IMR-90 (cell line): ENCODE measurements around the gene MET. TPM values are rescaled to one million over a fixed set of nuclear protein-coding genes. Genes with fewer than 3 reads are reported as not detected.
A peak's percentile ranks its signal among the peaks of the same experiment; 100 is the strongest.

Experiments used
- ATAC-seq: fragments of 200-7000 bp; cut with Tn5 transposase; 2 replicates; pipeline ENCODE4 v1.9.1; 2020; ENCODE audit warnings: low read depth, mild to moderate bottlenecking, moderate library complexity
- BruUV-seq: library from RNA; stranded (reverse); fragments of 400-500 nt; replicated peaks from 2 replicates; lab custom pipeline; 2021; lab: Mats Ljungman, UMichigan
- CTCF ChIA-PET: fragments of 300-600 bp; formaldehyde crosslinking; extraction: SDS; loops from one replicate; lab custom pipeline; 2021; ENCODE audit warnings: antibody characterized with exemption; lab: Yijun Ruan, JAX
- POLR2A ChIA-PET: fragments of 300-600 bp; sonication (Branson Sonifier 250); formaldehyde crosslinking; loops from one replicate; lab custom pipeline; 2022; ENCODE audit warnings: antibody characterized with exemption; ENCODE audit not compliant: unreplicated experiment; lab: Charles Lee
- DNase-seq: peaks from one replicate; pipeline ENCODE4 v3.0.0; 2013
- H2AFZ ChIP-seq: replicated peaks from 2 replicates; pipeline ENCODE3; 2013; ENCODE audit warnings: low read length, mild to moderate bottlenecking; ENCODE audit not compliant: poor library complexity
- H2AK5ac ChIP-seq: 2 replicates; pipeline ENCODE4 v1.6.1; 2013; ENCODE audit warnings: low read depth, low read length, inconsistent platforms
- H2AK9ac ChIP-seq: replicated peaks from 2 replicates; pipeline ENCODE3; 2013; ENCODE audit warnings: mild to moderate bottlenecking, low read depth, low read length, moderate library complexity; ENCODE audit not compliant: poor library complexity
- H2BK120ac ChIP-seq: 2 replicates; pipeline ENCODE4 v1.6.1; 2013; ENCODE audit warnings: low read depth, low read length, inconsistent platforms
- H2BK15ac ChIP-seq: 3 replicates; pipeline ENCODE4 v1.6.1; 2013; ENCODE audit warnings: low read depth, low read length, inconsistent platforms
- H2BK20ac ChIP-seq: 2 replicates; pipeline ENCODE4 v1.6.1; 2013; ENCODE audit warnings: low read depth, mild to moderate bottlenecking, inconsistent platforms, low read length, moderate library complexity
- H2BK5ac ChIP-seq: 2 replicates; pipeline ENCODE4 v1.6.1; 2013; ENCODE audit warnings: mild to moderate bottlenecking, low read depth, low read length, inconsistent platforms; ENCODE audit not compliant: poor library complexity, severe bottlenecking
- H3K14ac ChIP-seq: replicated peaks from 2 replicates; pipeline ENCODE4 v1.6.1; 2013; ENCODE audit warnings: low read depth, low read length, inconsistent platforms
- H3K18ac ChIP-seq: 2 replicates; pipeline ENCODE4 v1.6.1; 2013; ENCODE audit warnings: low read depth, low read length, control low read depth
- H3K23ac ChIP-seq: 2 replicates; pipeline ENCODE4 v1.6.1; 2013; ENCODE audit warnings: low read depth, low read length, inconsistent platforms
- H3K27ac ChIP-seq: 2 replicates; pipeline ENCODE4 v1.5.1; 2013; ENCODE audit warnings: mild to moderate bottlenecking, control low read depth, low read length; ENCODE audit not compliant: insufficient read depth
- H3K27me3 ChIP-seq: 2 replicates; pipeline ENCODE4 v1.6.1; 2013; ENCODE audit warnings: low read length; ENCODE audit not compliant: control insufficient read depth, insufficient read depth
- H3K36me3 ChIP-seq: 2 replicates; pipeline ENCODE4 v1.6.1; 2013; ENCODE audit warnings: low read length, mixed read lengths; ENCODE audit not compliant: control insufficient read depth, insufficient read depth
- H3K4ac ChIP-seq: 2 replicates; pipeline ENCODE4 v1.6.1; 2013; ENCODE audit warnings: low read depth, low read length, inconsistent platforms
- H3K4me1 ChIP-seq: 2 replicates; pipeline ENCODE4 v1.6.1; 2013; ENCODE audit warnings: low read length, mixed read lengths; ENCODE audit not compliant: control insufficient read depth, insufficient read depth
- H3K4me2 ChIP-seq: 2 replicates; pipeline ENCODE4 v1.6.1; 2013; ENCODE audit warnings: low read depth, mild to moderate bottlenecking, control low read depth, low read length, moderate library complexity
- H3K4me3 ChIP-seq: 2 replicates; pipeline ENCODE4 v1.5.1; 2013; ENCODE audit warnings: low read depth, mild to moderate bottlenecking, control low read depth, low read length, moderate library complexity; ENCODE audit not compliant: insufficient read depth
- H3K56ac ChIP-seq: 2 replicates; pipeline ENCODE4 v1.6.1; 2013; ENCODE audit warnings: low read length, inconsistent platforms; ENCODE audit not compliant: insufficient read depth; ENCODE audit errors: extremely low read depth
- H3K79me1 ChIP-seq, 2 experiments: 2 replicates each; pipeline ENCODE4 v1.6.1; 2013; ENCODE audit warnings: low read length in 2 of 2, inconsistent platforms in 1 of 2, low read depth in 1 of 2
- H3K9ac ChIP-seq: 2 replicates; pipeline ENCODE4 v1.6.1; 2013; ENCODE audit warnings: low read depth, low read length, control low read depth
- H3K9me1 ChIP-seq: 2 replicates; pipeline ENCODE4 v1.6.1; 2013; ENCODE audit warnings: low read length, inconsistent platforms; ENCODE audit not compliant: insufficient read depth
- H3K9me3 ChIP-seq: 2 replicates; pipeline ENCODE4 v1.6.1; 2013; ENCODE audit warnings: low read length; ENCODE audit not compliant: control insufficient read depth, insufficient read depth
- H4K20me1 ChIP-seq: 2 replicates; pipeline ENCODE4 v1.6.1; 2013; ENCODE audit warnings: low read length, inconsistent platforms; ENCODE audit not compliant: insufficient read depth
- H4K5ac ChIP-seq: 2 replicates; pipeline ENCODE4 v1.6.1; 2013; ENCODE audit warnings: mild to moderate bottlenecking, low read depth, low read length, control low read depth
- H4K8ac ChIP-seq, 2 experiments: 2 replicates each; pipeline ENCODE4 v1.6.1; 2013; ENCODE audit warnings: low read depth in 2 of 2, low read length in 2 of 2, control low read depth in 1 of 2, inconsistent platforms in 1 of 2
- H4K91ac ChIP-seq: 2 replicates; pipeline ENCODE4 v1.6.1; 2013; ENCODE audit warnings: low read depth, low read length, inconsistent platforms; ENCODE audit not compliant: insufficient read depth
- CEBPB ChIP-seq: IDR thresholded peaks from 2 replicates; pipeline ENCODE4 v1.6.1; 2012; ENCODE audit warnings: low read depth, low read length, improper control_type of control experiment
- MXI1 ChIP-seq: IDR thresholded peaks from 2 replicates; pipeline ENCODE4 v1.6.1; 2012; ENCODE audit warnings: low read depth, mild to moderate bottlenecking, low read length, moderate library complexity, borderline replicate concordance
- whole genome bisulfite sequencing, 2 experiments: methylation state at CpG; one replicate each; pipeline versions ENCODE4 v1.1.5 to v1.1.7; 2013; ENCODE audit warnings: missing lambda C conversion rate in 2 of 2; ENCODE audit not compliant: insufficient read length in 1 of 2; ENCODE audit errors: extremely low coverage in 2 of 2; 5-methylcytosine and 5-hydroxymethylcytosine counted together
- dilution Hi-C: fragments of 300-500 bp; cut with HindIII; formaldehyde crosslinking; loops from one replicate; pipeline ENCODE4 v1.14.3; 2018; ENCODE audit warnings: low sequenced_read_pairs; ENCODE audit not compliant: unreplicated experiment
- in situ Hi-C: fragments of 300-500 bp; cut with MboI; formaldehyde crosslinking; loops from 3 replicates; pipeline ENCODE4 v1.14.3; 2019; ENCODE audit warnings: low sequenced_read_pairs, inconsistent platforms, mixed read lengths
- intact Hi-C: fragments of 100-400 bp; cut with micrococcal nuclease; formaldehyde crosslinking; loops from 2 replicates; pipeline ENCODE4 v1.10.0; 2022
- polyA plus RNA-seq, 3 experiments: library from polyadenylated mRNA; depleted of rRNA; stranded (reverse); fragments of >200 nt; gene quantifications; 2 replicates each; pipeline ENCODE4 v1.2.3, GENCODE V29; 2012; ENCODE audit warnings: low replicate concordance in 1 of 3
- total RNA-seq: library from RNA; depleted of rRNA; stranded (reverse); fragments of >200 nt; gene quantifications from 2 replicates; pipeline ENCODE4 v1.2.3, GENCODE V29; 2012
- TF ChIP-seq, protein P1 (sequence below): conservative IDR thresholded peaks from 2 replicates; pipeline ENCODE4 v1.5.1; 2012; ENCODE audit warnings: mild to moderate bottlenecking, low read depth, low read length, improper control_type of control experiment

MET gene
- total and polyA plus RNA-seq, 2 of the 4 experiments (the other 2 are of a cell fraction) = 15.0 to 84.6 TPM

DNA sequence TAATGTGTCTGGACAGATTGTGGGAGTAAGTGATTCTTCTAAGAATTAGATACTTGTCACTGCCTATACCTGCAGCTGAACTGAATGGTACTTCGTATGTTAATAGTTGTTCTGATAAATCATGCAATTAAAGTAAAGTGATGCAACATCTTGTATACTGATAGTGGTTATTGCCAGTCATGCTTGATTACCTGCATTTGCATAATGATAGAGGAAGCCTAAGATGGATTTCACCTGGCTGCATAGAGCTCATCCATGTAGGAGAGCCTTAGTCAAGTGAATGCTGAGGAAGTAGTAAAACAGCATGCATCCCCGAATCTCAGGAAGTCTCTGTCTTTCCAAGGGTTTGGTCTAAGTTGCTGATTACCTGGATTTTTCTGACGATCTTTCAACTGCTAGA lies 126.2 kb downstream of the MET start:
- no peak overlapping the region for H3K27ac ChIP-seq
- no peak overlapping the region for H3K14ac ChIP-seq
- no peaks in the 10 kb centered on the region for H3K79me1 ChIP-seq
- no peaks in the 10 kb centered on the region for H3K9me3 ChIP-seq
- H3K27me3 ChIP-seq = no peaks in the 10 kb centered on the region
- intact Hi-C loops = no loop called here
- H4K5ac ChIP-seq = no peak overlapping the region; the same call in 1 of the 2 replicates
- ChIA-PET CTCF (interaction anchor here (1.0 kb wide), 1 partner anchor 207 kb away, joined by 4 read pairs; no protein-coding TSS in a partner anchor), POLR2A (no interaction called here)
- DNase-seq = no peak
- H3K4me2 ChIP-seq = no peak overlapping the region
- H2BK5ac ChIP-seq = no peak overlapping the region
- TF ChIP-seq CEBPB (peak; percentile 58; the same call in 1 of the 2 replicates), MXI1 (no peak)
- TF ChIP-seq, protein P1, sequence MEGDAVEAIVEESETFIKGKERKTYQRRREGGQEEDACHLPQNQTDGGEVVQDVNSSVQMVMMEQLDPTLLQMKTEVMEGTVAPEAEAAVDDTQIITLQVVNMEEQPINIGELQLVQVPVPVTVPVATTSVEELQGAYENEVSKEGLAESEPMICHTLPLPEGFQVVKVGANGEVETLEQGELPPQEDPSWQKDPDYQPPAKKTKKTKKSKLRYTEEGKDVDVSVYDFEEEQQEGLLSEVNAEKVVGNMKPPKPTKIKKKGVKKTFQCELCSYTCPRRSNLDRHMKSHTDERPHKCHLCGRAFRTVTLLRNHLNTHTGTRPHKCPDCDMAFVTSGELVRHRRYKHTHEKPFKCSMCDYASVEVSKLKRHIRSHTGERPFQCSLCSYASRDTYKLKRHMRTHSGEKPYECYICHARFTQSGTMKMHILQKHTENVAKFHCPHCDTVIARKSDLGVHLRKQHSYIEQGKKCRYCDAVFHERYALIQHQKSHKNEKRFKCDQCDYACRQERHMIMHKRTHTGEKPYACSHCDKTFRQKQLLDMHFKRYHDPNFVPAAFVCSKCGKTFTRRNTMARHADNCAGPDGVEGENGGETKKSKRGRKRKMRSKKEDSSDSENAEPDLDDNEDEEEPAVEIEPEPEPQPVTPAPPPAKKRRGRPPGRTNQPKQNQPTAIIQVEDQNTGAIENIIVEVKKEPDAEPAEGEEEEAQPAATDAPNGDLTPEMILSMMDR = no peak
- H2BK20ac ChIP-seq = peak overlapping the region; percentile 34; the same call in 1 of the 2 replicates
- peak overlapping the region; percentile 11; the same call in 1 of the 2 replicates for H2AK5ac ChIP-seq
- H4K20me1 ChIP-seq = no peaks in the 10 kb centered on the region
- H3K23ac ChIP-seq = no peak overlapping the region
- H2AFZ ChIP-seq = no peak overlapping the region
- no peak overlapping the region for H4K91ac ChIP-seq
- 0 out of 2 replicates have a peak, but pooled peaks cover 2% of the 10 kb centered on the region for H3K36me3 ChIP-seq
- H3K4me1 ChIP-seq = peaks cover 11% of the 10 kb centered on the region
- H3K9me1 ChIP-seq = peaks cover 8% of the 10 kb centered on the region
- no peak overlapping the region for H3K56ac ChIP-seq
- in situ Hi-C loops = no loop called here
- H3K4ac ChIP-seq = no peak overlapping the region
- H2BK15ac ChIP-seq = no peak overlapping the region
- no peak overlapping the region for H4K8ac ChIP-seq
- H2BK120ac ChIP-seq = no peak overlapping the region; the same call in 1 of the 2 replicates
- dilution Hi-C loops = no loop called here
- no peak overlapping the region for H3K9ac ChIP-seq
- H3K18ac ChIP-seq = no peak overlapping the region
- no CpG with 5 or more reads among the region's 3 CpGs for WGBS, 2 experiments
- ATAC-seq = no peak
- no peak overlapping the region for H2AK9ac ChIP-seq
- BruUV-seq = no TSS peak
- H3K4me3 ChIP-seq = no peak overlapping the region
